ENCODE measurements around the gene ZNF516.

The ZNF516 gene

DNA sequence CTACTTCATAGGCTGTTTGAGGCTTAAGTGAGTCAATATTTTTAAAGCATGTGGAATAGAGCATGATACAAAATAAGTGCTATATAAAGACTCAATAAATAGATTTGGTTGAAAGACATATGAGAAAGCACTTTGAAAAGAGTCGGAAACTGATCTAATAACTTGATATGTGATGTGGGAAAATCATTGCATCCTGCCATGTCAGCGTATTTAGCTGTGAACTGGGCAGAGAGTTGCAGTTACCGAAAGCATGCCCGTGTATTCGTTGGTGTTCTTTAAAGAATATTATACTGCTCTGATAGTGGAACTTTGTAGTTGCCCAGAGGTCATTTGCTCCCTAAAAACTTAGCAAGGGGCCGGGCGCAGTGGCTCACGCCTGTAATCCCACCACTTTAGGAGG, 37.8 kb upstream of the ZNF516 start:
- peaks cover 9 to 13% of the 10 kb centered on the region in 2 donors for H3K4me1 ChIP-seq (ENCODE audit: control insufficient read depth in 2 of 2, insufficient read depth in 1 of 2, low read depth in 1 of 2, low read length in 2 of 2)
- no peaks in the 10 kb centered on the region for H3K27me3 ChIP-seq (ENCODE audit: control insufficient read depth in 3 of 3, insufficient read depth in 3 of 3, low read depth in 1 of 3, low read length in 3 of 3)
- H3K79me1 ChIP-seq (ENCODE audit: low read depth, low read length) = no peaks in the 10 kb centered on the region
- no peak overlapping the region for H4K8ac ChIP-seq (ENCODE audit: low read depth, low read length)
- H3K18ac ChIP-seq (ENCODE audit: low read length) = no peak overlapping the region
- DNase-seq (ENCODE audit: low spot score) = no peak
- no peak overlapping the region for H3K4me2 ChIP-seq (ENCODE audit: insufficient read depth, low read length, poor library complexity, severe bottlenecking)
- no peak overlapping the region for H4K91ac ChIP-seq (ENCODE audit: low read depth, low read length, poor library complexity)
- no peak overlapping the region for H3K9ac ChIP-seq (ENCODE audit: low read depth, low read length, poor library complexity)
- H2AK5ac ChIP-seq (ENCODE audit: low read depth, low read length) = no peak overlapping the region
- H2BK12ac ChIP-seq (ENCODE audit: low read length) = no peak overlapping the region
- H3K14ac ChIP-seq (ENCODE audit: low read length) = no peak overlapping the region
- H3K9me3 ChIP-seq (replicated peaks in 1 of 2; ENCODE audit: control insufficient read depth in 2 of 2, insufficient read depth in 1 of 2, low read depth in 1 of 2, low read length in 2 of 2) = peaks cover 0 to 4% of the 10 kb centered on the region in 2 donors
- H3K4me3 ChIP-seq (ENCODE audit: low read length in 2 of 2) = no peak overlapping the region
- H2BK120ac ChIP-seq (ENCODE audit: low read depth, low read length) = no peak overlapping the region
- no peak overlapping the region for H3K4ac ChIP-seq (ENCODE audit: low read length)
- H2BK5ac ChIP-seq (ENCODE audit: low read length) = no peak overlapping the region
- H3K23ac ChIP-seq (ENCODE audit: low read depth, low read length, poor library complexity) = no peak overlapping the region
- H2AFZ ChIP-seq (ENCODE audit: low read length) = no peak overlapping the region
- no peak overlapping the region for H2BK15ac ChIP-seq (ENCODE audit: low read length)
- no peaks in the 10 kb centered on the region for H3K36me3 ChIP-seq (replicated peaks in 1 of 2; ENCODE audit: control insufficient read depth in 2 of 2, insufficient read depth in 2 of 2, low read length in 2 of 2)
- H3K27ac ChIP-seq (replicated peaks; ENCODE audit: low read length) = no peak overlapping the region
- no CpG with 5 or more reads among the region's 8 CpGs for WGBS, 2 donors (ENCODE audit: extremely low coverage in 2 of 2, insufficient read length in 2 of 2, insufficient replicate concordance in 1 of 2)

- Histone ChIP-seq H2BK5ac (ENCODE audit: low read length) (no peak overlapping the region), H2AFZ (ENCODE audit: low read length) (no peak overlapping the region), H3K27me3 (ENCODE audit: control insufficient read depth in 3 of 3, insufficient read depth in 3 of 3, low read depth in 1 of 3, low read length in 3 of 3) (no peaks in the 10 kb centered on the region), H3K14ac (ENCODE audit: low read length) (no peak overlapping the region), H2BK120ac (ENCODE audit: low read depth, low read length) (no peak overlapping the region), H4K8ac (ENCODE audit: low read depth, low read length) (no peak overlapping the region), H3K27ac (replicated peaks; ENCODE audit: low read length) (no peak overlapping the region), H3K9ac (ENCODE audit: low read depth, low read length, poor library complexity) (no peak overlapping the region), H3K4me2 (ENCODE audit: insufficient read depth, low read length, poor library complexity, severe bottlenecking) (no peak overlapping the region), H3K9me3 (replicated peaks in 1 of 2; ENCODE audit: control insufficient read depth in 2 of 2, insufficient read depth in 1 of 2, low read depth in 1 of 2, low read length in 2 of 2) (peaks cover 0 to 4% of the 10 kb centered on the region in 2 donors), H3K18ac (ENCODE audit: low read length) (no peak overlapping the region), H2BK15ac (ENCODE audit: low read length) (peak overlapping the region; percentile 88), H3K23ac (ENCODE audit: low read depth, low read length, poor library complexity) (no peak overlapping the region), H3K79me1 (ENCODE audit: low read depth, low read length) (no peaks in the 10 kb centered on the region), H3K4me3 (ENCODE audit: low read length in 2 of 2) (no peak overlapping the region), H4K91ac (ENCODE audit: low read depth, low read length, poor library complexity) (no peak overlapping the region), H3K4ac (ENCODE audit: low read length) (no peak overlapping the region), H2BK12ac (ENCODE audit: low read length) (no peak overlapping the region), H3K36me3 (replicated peaks in 1 of 2; ENCODE audit: control insufficient read depth in 2 of 2, insufficient read depth in 2 of 2, low read length in 2 of 2) (no peaks in the 10 kb centered on the region), H3K4me1 (ENCODE audit: control insufficient read depth in 2 of 2, insufficient read depth in 1 of 2, low read depth in 1 of 2, low read length in 2 of 2) (peaks cover 7 to 18% of the 10 kb centered on the region in 2 donors), H2AK5ac (ENCODE audit: low read depth, low read length) (peak overlapping the region; percentile 58)
- no CpG with 5 or more reads among the region's 9 CpGs for WGBS, 2 donors (ENCODE audit: extremely low coverage in 2 of 2, insufficient read length in 2 of 2, insufficient replicate concordance in 1 of 2)
- DNase-seq (ENCODE audit: low spot score) = no peak
Measured at GRCh38 chr18:76530846-76531245, 35.8 kb upstream of the ZNF516 start.

- Histone ChIP-seq H3K9me3 (replicated peaks in 1 of 2; ENCODE audit: control insufficient read depth in 2 of 2, insufficient read depth in 1 of 2, low read depth in 1 of 2, low read length in 2 of 2) (peaks cover 0 to 4% of the 10 kb centered on the region in 2 donors), H3K23ac (ENCODE audit: low read depth, low read length, poor library complexity) (no peak overlapping the region), H3K9ac (ENCODE audit: low read depth, low read length, poor library complexity) (no peak overlapping the region), H2AFZ (ENCODE audit: low read length) (no peak overlapping the region), H4K8ac (ENCODE audit: low read depth, low read length) (no peak overlapping the region), H3K4me3 (ENCODE audit: low read length in 2 of 2) (no peak overlapping the region), H4K91ac (ENCODE audit: low read depth, low read length, poor library complexity) (no peak overlapping the region), H3K14ac (ENCODE audit: low read length) (no peak overlapping the region), H3K27ac (replicated peaks; ENCODE audit: low read length) (no peak overlapping the region), H3K79me1 (ENCODE audit: low read depth, low read length) (no peaks in the 10 kb centered on the region), H2BK5ac (ENCODE audit: low read length) (no peak overlapping the region), H2BK15ac (ENCODE audit: low read length) (peak overlapping the region; percentile 88), H3K4me1 (ENCODE audit: control insufficient read depth in 2 of 2, insufficient read depth in 1 of 2, low read depth in 1 of 2, low read length in 2 of 2) (peaks cover 7 to 20% of the 10 kb centered on the region in 2 donors), H3K18ac (ENCODE audit: low read length) (peak overlapping the region; percentile 19), H2AK5ac (ENCODE audit: low read depth, low read length) (peak overlapping the region; percentile 58), H3K36me3 (replicated peaks in 1 of 2; ENCODE audit: control insufficient read depth in 2 of 2, insufficient read depth in 2 of 2, low read length in 2 of 2) (no peaks in the 10 kb centered on the region), H3K27me3 (ENCODE audit: control insufficient read depth in 3 of 3, insufficient read depth in 3 of 3, low read depth in 1 of 3, low read length in 3 of 3) (no peaks in the 10 kb centered on the region), H2BK120ac (ENCODE audit: low read depth, low read length) (peak overlapping the region; percentile 84), H2BK12ac (ENCODE audit: low read length) (peak overlapping the region; percentile 63), H3K4ac (ENCODE audit: low read length) (no peak overlapping the region), H3K4me2 (ENCODE audit: insufficient read depth, low read length, poor library complexity, severe bottlenecking) (no peak overlapping the region)
- no CpG with 5 or more reads among the region's 11 CpGs for WGBS, 2 donors (ENCODE audit: extremely low coverage in 2 of 2, insufficient read length in 2 of 2, insufficient replicate concordance in 1 of 2)
- no peak for DNase-seq (ENCODE audit: low spot score)
Measured at GRCh38 chr18:76530391-76530790, 35.3 kb upstream of the ZNF516 start.

DNA sequence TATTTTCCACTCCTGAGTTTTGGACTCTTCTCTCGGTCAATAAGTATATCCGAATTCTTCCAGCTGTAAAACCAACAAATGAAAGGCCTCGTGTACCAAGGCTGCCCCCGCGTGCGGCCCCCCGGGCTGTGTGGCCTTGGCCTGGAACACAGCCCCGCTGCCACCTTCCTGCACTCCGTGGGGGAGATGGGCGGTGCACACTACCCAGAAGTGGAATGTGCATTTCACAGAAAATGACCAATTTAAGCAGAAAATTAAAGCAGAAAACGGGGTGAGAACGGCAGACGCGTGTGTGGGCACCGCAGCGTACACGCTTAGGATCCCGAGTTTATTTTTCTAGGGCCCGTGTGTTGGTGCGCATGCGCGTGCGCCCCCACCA, 34.4 kb upstream of the ZNF516 start:
- H3K36me3 ChIP-seq (replicated peaks in 1 of 2; ENCODE audit: control insufficient read depth in 2 of 2, insufficient read depth in 2 of 2, low read length in 2 of 2) = no peaks in the 10 kb centered on the region
- no peak overlapping the region for H2BK120ac ChIP-seq (ENCODE audit: low read depth, low read length)
- no peak for DNase-seq (ENCODE audit: low spot score)
- no peak overlapping the region for H3K14ac ChIP-seq (ENCODE audit: low read length)
- no peak overlapping the region for H4K91ac ChIP-seq (ENCODE audit: low read depth, low read length, poor library complexity)
- H3K18ac ChIP-seq (ENCODE audit: low read length) = peak overlapping the region; percentile 50
- H2AK5ac ChIP-seq (ENCODE audit: low read depth, low read length) = peak overlapping the region; percentile 36
- H2BK5ac ChIP-seq (ENCODE audit: low read length) = no peak overlapping the region
- no peak overlapping the region for H3K4me2 ChIP-seq (ENCODE audit: insufficient read depth, low read length, poor library complexity, severe bottlenecking)
- no peak overlapping the region for H2BK15ac ChIP-seq (ENCODE audit: low read length)
- no peaks in the 10 kb centered on the region for H3K79me1 ChIP-seq (ENCODE audit: low read depth, low read length)
- H3K9ac ChIP-seq (ENCODE audit: low read depth, low read length, poor library complexity) = no peak overlapping the region
- H3K9me3 ChIP-seq (replicated peaks in 1 of 2; ENCODE audit: control insufficient read depth in 2 of 2, insufficient read depth in 1 of 2, low read depth in 1 of 2, low read length in 2 of 2) = no peaks in the 10 kb centered on the region
- H2AFZ ChIP-seq (ENCODE audit: low read length) = peak overlapping the region; percentile 77
- H2BK12ac ChIP-seq (ENCODE audit: low read length) = no peak overlapping the region
- H3K27me3 ChIP-seq (ENCODE audit: control insufficient read depth in 3 of 3, insufficient read depth in 3 of 3, low read depth in 1 of 3, low read length in 3 of 3) = no peaks in the 10 kb centered on the region
- no peak overlapping the region for H3K23ac ChIP-seq (ENCODE audit: low read depth, low read length, poor library complexity)
- peaks cover 11 to 21% of the 10 kb centered on the region in 2 donors for H3K4me1 ChIP-seq (ENCODE audit: control insufficient read depth in 2 of 2, insufficient read depth in 1 of 2, low read depth in 1 of 2, low read length in 2 of 2)
- no peak overlapping the region for H3K4ac ChIP-seq (ENCODE audit: low read length)
- H4K8ac ChIP-seq (ENCODE audit: low read depth, low read length) = no peak overlapping the region
- H3K4me3 ChIP-seq (ENCODE audit: low read length in 2 of 2) = no peak overlapping the region
- no CpG with 5 or more reads among the region's 23 CpGs for WGBS, 2 donors (ENCODE audit: extremely low coverage in 2 of 2, insufficient read length in 2 of 2, insufficient replicate concordance in 1 of 2)
- H3K27ac ChIP-seq (replicated peaks; ENCODE audit: low read length) = no peak overlapping the region

Data from neuronal stem cell (in vitro differentiated cells).